Calu3 (cell line): ENCODE data around the gene RNF212. TPM values are rescaled to one million over a fixed set of nuclear protein-coding genes. Genes with fewer than 3 reads are reported as not detected.

ENCODE experiments used
- BruUV-seq: library from RNA; stranded (reverse); fragments of 400-500 nt; replicated peaks from 2 replicates; lab custom pipeline; 2021; lab: Mats Ljungman, UMichigan
- CTCF ChIA-PET: fragments of 300-600 bp; sonication (Branson Sonifier 250); formaldehyde crosslinking; loops from one replicate; lab custom pipeline; 2022; ENCODE audit warnings: antibody characterized with exemption; lab: Charles Lee
- DNase-seq: peaks from one replicate; pipeline ENCODE4 v3.0.0; 2022
- H3K27ac Mint-ChIP-seq: one replicate; pipeline ENCODE4 v1.8.0; 2022; ENCODE audit warnings: mixed read lengths; ENCODE audit not compliant: unreplicated experiment
- H3K27me3 Mint-ChIP-seq: one replicate; pipeline ENCODE4 v1.8.0; 2022; ENCODE audit warnings: mixed read lengths; ENCODE audit not compliant: unreplicated experiment
- H3K36me3 Mint-ChIP-seq: one replicate; pipeline ENCODE4 v1.8.0; 2022; ENCODE audit warnings: mild to moderate bottlenecking, moderate library complexity, mixed read lengths; ENCODE audit not compliant: insufficient read depth, unreplicated experiment
- H3K4me1 Mint-ChIP-seq: one replicate; pipeline ENCODE4 v1.8.0; 2022; ENCODE audit warnings: mild to moderate bottlenecking, low read depth, mixed read lengths; ENCODE audit not compliant: unreplicated experiment
- H3K4me3 Mint-ChIP-seq: one replicate; pipeline ENCODE4 v1.8.0; 2022; ENCODE audit warnings: mild to moderate bottlenecking, low read depth, moderate library complexity, mixed read lengths; ENCODE audit not compliant: unreplicated experiment
- H3K9me3 Mint-ChIP-seq: one replicate; pipeline ENCODE4 v1.8.0; 2022; ENCODE audit warnings: low read depth, mixed read lengths; ENCODE audit not compliant: unreplicated experiment
- intact Hi-C: fragments of 100-400 bp; cut with micrococcal nuclease; formaldehyde crosslinking; loops from one replicate; pipeline ENCODE4 v1.10.0; 2022; ENCODE audit not compliant: unreplicated experiment
- total RNA-seq: library from RNA; stranded (reverse); gene quantifications from 2 replicates; pipeline ENCODE4 v1.2.3, GENCODE V29; 2022
- TF ChIP-seq, protein P1 (sequence below): fragments of 200-600 bp; IDR thresholded peaks from one replicate; pipeline ENCODE4 v1.8.0; 2022; ENCODE audit warnings: antibody characterized with exemption; ENCODE audit not compliant: unreplicated experiment

RNF212 gene
- total RNA-seq, 1 experiment from 2014 or later, result not detected

DNA sequence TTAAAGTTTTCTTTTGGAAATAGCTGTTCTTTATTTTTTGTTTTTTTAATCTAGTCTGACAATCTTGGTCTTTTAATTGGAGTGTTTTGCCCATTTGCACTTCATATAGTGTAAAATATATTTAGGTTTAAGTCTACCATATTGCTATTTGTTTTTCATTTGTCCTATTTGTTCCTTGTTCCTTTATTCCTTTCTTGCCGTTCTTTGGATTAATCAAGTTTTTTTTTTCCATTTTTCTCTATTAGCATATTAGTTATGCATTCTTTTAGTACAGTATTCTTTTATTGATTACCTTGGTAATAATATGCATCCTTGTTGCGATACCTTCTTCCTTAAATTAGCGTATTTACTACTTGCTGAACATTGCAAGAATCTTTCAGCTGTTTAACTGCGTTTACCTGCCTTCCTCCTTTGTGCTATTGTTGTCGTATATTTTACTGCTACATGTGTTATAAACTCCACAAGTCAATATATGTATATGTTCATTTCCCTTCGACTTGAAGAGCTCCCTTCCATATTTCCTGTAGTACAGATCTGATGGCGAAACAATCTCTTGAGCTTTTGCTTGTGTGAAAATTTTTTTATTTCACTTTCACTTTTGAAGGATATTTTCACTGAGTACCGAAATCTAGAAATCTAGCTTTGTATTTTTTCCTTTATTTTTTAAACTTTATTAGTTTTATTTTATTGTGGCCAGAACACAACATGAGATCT is 23.9 kb upstream of the RNF212 start:
- Mint-ChIP-seq H3K4me3 (no peak overlapping the region), H3K4me1 (no peaks in the 10 kb centered on the region), H3K36me3 (no peaks in the 10 kb centered on the region), H3K9me3 (no peaks in the 10 kb centered on the region), H3K27ac (no peak overlapping the region), H3K27me3 (peaks cover 47% of the 10 kb centered on the region)
- CTCF ChIA-PET, result interaction anchor here (0.6 kb wide), 1 partner anchor 1556 kb away, joined by 3 read pairs; no protein-coding TSS in a partner anchor
- no peak for DNase-seq
- BruUV-seq, result no TSS peak
- TF ChIP-seq, protein P1, sequence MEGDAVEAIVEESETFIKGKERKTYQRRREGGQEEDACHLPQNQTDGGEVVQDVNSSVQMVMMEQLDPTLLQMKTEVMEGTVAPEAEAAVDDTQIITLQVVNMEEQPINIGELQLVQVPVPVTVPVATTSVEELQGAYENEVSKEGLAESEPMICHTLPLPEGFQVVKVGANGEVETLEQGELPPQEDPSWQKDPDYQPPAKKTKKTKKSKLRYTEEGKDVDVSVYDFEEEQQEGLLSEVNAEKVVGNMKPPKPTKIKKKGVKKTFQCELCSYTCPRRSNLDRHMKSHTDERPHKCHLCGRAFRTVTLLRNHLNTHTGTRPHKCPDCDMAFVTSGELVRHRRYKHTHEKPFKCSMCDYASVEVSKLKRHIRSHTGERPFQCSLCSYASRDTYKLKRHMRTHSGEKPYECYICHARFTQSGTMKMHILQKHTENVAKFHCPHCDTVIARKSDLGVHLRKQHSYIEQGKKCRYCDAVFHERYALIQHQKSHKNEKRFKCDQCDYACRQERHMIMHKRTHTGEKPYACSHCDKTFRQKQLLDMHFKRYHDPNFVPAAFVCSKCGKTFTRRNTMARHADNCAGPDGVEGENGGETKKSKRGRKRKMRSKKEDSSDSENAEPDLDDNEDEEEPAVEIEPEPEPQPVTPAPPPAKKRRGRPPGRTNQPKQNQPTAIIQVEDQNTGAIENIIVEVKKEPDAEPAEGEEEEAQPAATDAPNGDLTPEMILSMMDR, result no peak
- intact Hi-C loops, result no loop called here

DNA sequence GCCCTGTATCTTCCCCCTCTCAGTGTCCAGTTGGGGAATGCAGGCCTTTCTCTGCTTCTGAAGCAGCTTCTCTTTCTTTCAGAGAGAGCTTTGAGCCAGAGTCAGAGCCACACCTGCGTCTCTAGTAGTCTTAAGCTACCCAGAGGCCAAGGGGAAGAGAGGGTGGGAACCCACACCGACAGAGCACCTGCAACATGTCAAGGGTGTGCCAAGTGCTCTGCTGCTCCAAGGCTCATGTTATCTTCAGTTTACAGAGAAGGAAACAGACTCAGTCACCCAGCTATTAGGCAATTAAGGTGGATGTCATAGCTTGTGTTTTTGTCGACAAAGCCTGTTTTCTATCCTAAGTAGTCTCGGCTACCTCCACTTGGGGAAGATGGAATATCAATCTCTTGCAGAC is 22.7 kb upstream of the RNF212 start:
- CTCF ChIA-PET, result no interaction called here
- TF ChIP-seq, protein P1, result no peak
- intact Hi-C loops, result no loop called here
- DNase-seq, result no peak
- no TSS peak for BruUV-seq
- Mint-ChIP-seq H3K4me1 (no peaks in the 10 kb centered on the region), H3K27ac (no peak overlapping the region), H3K9me3 (no peaks in the 10 kb centered on the region), H3K36me3 (no peaks in the 10 kb centered on the region), H3K27me3 (peaks cover 35% of the 10 kb centered on the region), H3K4me3 (no peak overlapping the region)

DNA sequence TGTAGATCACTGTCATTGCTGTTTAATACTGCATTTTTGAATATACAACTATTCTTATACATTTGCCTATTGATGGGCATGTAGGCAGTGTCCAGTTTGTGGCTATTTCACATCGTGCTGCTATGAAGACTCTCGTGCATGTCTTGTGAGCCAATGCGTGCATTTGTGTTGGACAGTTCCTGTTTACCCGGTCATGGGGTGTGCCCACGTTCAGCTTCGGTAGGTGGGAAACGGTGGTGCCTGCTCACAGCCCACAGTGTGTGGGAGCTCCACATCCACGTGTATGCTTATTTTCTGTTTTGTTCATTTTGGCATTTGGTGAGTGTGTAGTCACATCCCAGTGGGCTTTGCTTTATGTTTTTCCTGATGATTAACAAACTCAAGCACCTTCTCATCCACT is 19.7 kb upstream of the RNF212 start:
- intact Hi-C loops, result no loop called here
- no peaks in the 10 kb centered on the region for H3K9me3 Mint-ChIP-seq
- H3K4me1 Mint-ChIP-seq, result no peaks in the 10 kb centered on the region
- no peaks in the 10 kb centered on the region for H3K36me3 Mint-ChIP-seq
- no peak overlapping the region for H3K4me3 Mint-ChIP-seq
- H3K27me3 Mint-ChIP-seq, result peaks cover 20% of the 10 kb centered on the region
- no TSS peak for BruUV-seq
- no peak for DNase-seq
- H3K27ac Mint-ChIP-seq, result no peak overlapping the region
- CTCF ChIA-PET, result interaction anchor here (1.4 kb wide), 1 partner anchor 12 kb away, joined by 3 read pairs; no protein-coding TSS in a partner anchor
- TF ChIP-seq, protein P1, result no peak

DNA sequence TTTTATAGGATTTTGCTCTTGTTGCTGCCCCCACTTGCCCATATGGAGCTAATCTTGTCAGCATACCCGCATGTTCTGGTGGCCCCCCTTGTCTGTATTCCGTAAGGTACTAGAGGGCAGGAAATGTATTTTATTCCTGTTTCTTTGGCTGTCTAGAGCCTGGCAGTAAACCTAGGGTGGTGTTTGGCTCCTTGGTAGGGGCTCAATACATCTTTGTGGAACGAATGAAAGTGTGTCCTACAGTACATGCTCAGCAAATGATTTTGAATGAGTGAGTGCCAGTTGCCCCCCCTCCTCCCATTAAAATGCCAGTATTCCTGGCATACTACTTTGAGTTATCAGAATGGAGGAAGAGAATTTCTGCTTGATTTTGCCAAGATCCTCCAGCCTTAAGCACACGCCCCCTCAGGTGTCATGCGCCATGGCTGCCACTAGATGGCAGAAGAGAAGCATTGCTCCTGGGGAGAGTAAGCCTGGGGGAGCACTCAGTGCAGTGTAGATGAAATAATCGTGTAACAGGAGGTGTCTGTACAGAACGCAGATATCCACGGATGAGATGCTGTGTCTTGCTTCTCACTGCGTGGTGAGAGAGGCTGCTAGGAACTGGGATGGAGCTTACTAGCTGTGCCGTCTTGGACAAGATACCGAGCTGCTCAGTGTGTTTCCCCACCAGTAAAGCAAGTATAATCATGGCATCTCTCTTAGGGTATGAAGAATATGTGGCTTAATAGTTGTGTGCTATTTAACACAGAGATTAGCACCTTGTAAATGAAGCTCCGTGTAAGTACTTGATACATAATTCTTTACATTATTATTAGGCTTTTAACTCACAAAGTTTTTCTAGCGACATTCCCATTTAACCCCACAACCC is 17.2 kb upstream of the RNF212 start:
- DNase-seq, result peak; percentile 73
- no peak overlapping the region for H3K27ac Mint-ChIP-seq
- peaks cover 40% of the 10 kb centered on the region for H3K27me3 Mint-ChIP-seq
- no peak overlapping the region for H3K4me3 Mint-ChIP-seq
- TF ChIP-seq, protein P1, result peak; percentile 82
- H3K36me3 Mint-ChIP-seq, result no peaks in the 10 kb centered on the region
- intact Hi-C loops, result no loop called here
- H3K4me1 Mint-ChIP-seq, result no peaks in the 10 kb centered on the region
- H3K9me3 Mint-ChIP-seq, result no peaks in the 10 kb centered on the region
- BruUV-seq, result no TSS peak
- CTCF ChIA-PET, result no interaction called here
